DOHH2 (cell line): Measurements from ENCODE around the gene RBM18.
A peak's percentile ranks its signal among the peaks of the same experiment; 100 is the strongest.

Source experiments
- H3F3A ChIP-seq: fragments of 200-600 bp; sonication (generic), shearing (Covaris generic); 2 replicates; pipeline ENCODE4 v1.6.0; 2016; ENCODE audit warnings: antibody characterized with exemption, mild to moderate bottlenecking; ENCODE audit not compliant: control insufficient read depth, insufficient read depth
- H3K27ac ChIP-seq: fragments of 200-600 bp; sonication (generic); 2 replicates; pipeline ENCODE4 v1.5.1; 2014; ENCODE audit warnings: low read depth, mild to moderate bottlenecking, low read length, moderate library complexity
- H3K27me3 ChIP-seq: fragments of 200-600 bp; sonication (generic); 2 replicates; pipeline ENCODE4 v1.6.1; 2014; ENCODE audit warnings: mild to moderate bottlenecking, low read length, mixed read lengths; ENCODE audit not compliant: control insufficient read depth
- H3K36me3 ChIP-seq: fragments of 200-600 bp; sonication (generic); 2 replicates; pipeline ENCODE4 v1.6.1; 2014; ENCODE audit warnings: mild to moderate bottlenecking, low read length, moderate library complexity, mixed read lengths; ENCODE audit not compliant: control insufficient read depth
- H3K4me1 ChIP-seq: fragments of 200-600 bp; sonication (generic); 2 replicates; pipeline ENCODE4 v1.6.1; 2014; ENCODE audit warnings: mild to moderate bottlenecking, low read length, mixed read lengths; ENCODE audit not compliant: control insufficient read depth
- H3K4me2 ChIP-seq: fragments of 200-600 bp; sonication (generic); 2 replicates; pipeline ENCODE4 v1.6.0; 2014; ENCODE audit warnings: mild to moderate bottlenecking, low read length, moderate library complexity
- H3K4me3 ChIP-seq: fragments of 200-600 bp; sonication (generic); 2 replicates; pipeline ENCODE4 v1.5.1; 2014; ENCODE audit warnings: mild to moderate bottlenecking, low read length, mixed read lengths
- H3K79me2 ChIP-seq: fragments of 200-600 bp; sonication (generic); 2 replicates; pipeline ENCODE4 v1.6.1; 2014; ENCODE audit warnings: mild to moderate bottlenecking, low read length, mixed read lengths; ENCODE audit not compliant: control insufficient read depth
- H3K9me2 ChIP-seq: fragments of 200-600 bp; sonication (generic); replicated peaks from 2 replicates; pipeline ENCODE4 v1.6.1; 2014; ENCODE audit warnings: mild to moderate bottlenecking, low read length, mixed read lengths; ENCODE audit not compliant: control insufficient read depth
- H3K9me3 ChIP-seq: fragments of 200-600 bp; sonication (generic); 2 replicates; pipeline ENCODE4 v1.6.1; 2014; ENCODE audit warnings: antibody characterized with exemption, low read length, mixed read lengths; ENCODE audit not compliant: control insufficient read depth, insufficient read depth
- H4K20me1 ChIP-seq: fragments of 200-600 bp; sonication (generic); 2 replicates; pipeline ENCODE4 v1.6.0; 2014; ENCODE audit warnings: low read depth, mild to moderate bottlenecking, antibody characterized with exemption, low read length, moderate library complexity; ENCODE audit not compliant: control insufficient read depth, insufficient read depth
- CTCF ChIP-seq: fragments of 200-600 bp; sonication (generic); IDR thresholded peaks from one replicate; pipeline ENCODE4 v1.5.1; 2014; ENCODE audit warnings: antibody characterized with exemption, mild to moderate bottlenecking, low read depth, low read length; ENCODE audit not compliant: poor library complexity, severe bottlenecking
- EZH2phosphoT487 ChIP-seq: fragments of 200-600 bp; sonication (generic); IDR thresholded peaks from 2 replicates; pipeline ENCODE4 v1.6.1; 2017; ENCODE audit warnings: borderline replicate concordance, mild to moderate bottlenecking, antibody characterized with exemption, low read length, moderate library complexity, mixed read lengths

Gene RBM18

GRCh38 chr9:122265149-122265915 lies 692 bp upstream of the RBM18 start:
- TF ChIP-seq CTCF, result peak; percentile 43
- TF ChIP-seq EZH2phosphoT487, result no peak
- peak overlapping the region; percentile 85 for H3K4me3 ChIP-seq
- H3K79me2 ChIP-seq, result peaks cover 100% of the 10 kb centered on the region
- peak overlapping the region; percentile 91 for H3K4me2 ChIP-seq
- H3F3A ChIP-seq, result peaks cover 16% of the 10 kb centered on the region
- peak overlapping the region; percentile 93 for H3K27ac ChIP-seq
- no peaks in the 10 kb centered on the region for H4K20me1 ChIP-seq
- peaks cover 50% of the 10 kb centered on the region for H3K4me1 ChIP-seq
- H3K9me2 ChIP-seq, result no peaks in the 10 kb centered on the region
- no peaks in the 10 kb centered on the region for H3K27me3 ChIP-seq
- no peaks in the 10 kb centered on the region for H3K9me3 ChIP-seq
- H3K36me3 ChIP-seq, result peaks cover 61% of the 10 kb centered on the region

- TF ChIP-seq CTCF, result no peak
- no peak for TF ChIP-seq EZH2phosphoT487
- H3K27me3 ChIP-seq, result no peaks in the 10 kb centered on the region
- peaks cover 16% of the 10 kb centered on the region for H3F3A ChIP-seq
- peaks cover 70% of the 10 kb centered on the region for H3K36me3 ChIP-seq
- H3K9me3 ChIP-seq, result no peaks in the 10 kb centered on the region
- peak overlapping the region; percentile 91 for H3K4me2 ChIP-seq
- peak overlapping the region; percentile 93 for H3K27ac ChIP-seq
- peaks cover 50% of the 10 kb centered on the region for H3K4me1 ChIP-seq
- no peaks in the 10 kb centered on the region for H3K9me2 ChIP-seq
- peak overlapping the region; percentile 85 for H3K4me3 ChIP-seq
- peaks cover 86% of the 10 kb centered on the region for H3K79me2 ChIP-seq
- no peaks in the 10 kb centered on the region for H4K20me1 ChIP-seq
These were observed 816 bp downstream of the RBM18 start for GRCh38 chr9:122263699-122264349.

DNA sequence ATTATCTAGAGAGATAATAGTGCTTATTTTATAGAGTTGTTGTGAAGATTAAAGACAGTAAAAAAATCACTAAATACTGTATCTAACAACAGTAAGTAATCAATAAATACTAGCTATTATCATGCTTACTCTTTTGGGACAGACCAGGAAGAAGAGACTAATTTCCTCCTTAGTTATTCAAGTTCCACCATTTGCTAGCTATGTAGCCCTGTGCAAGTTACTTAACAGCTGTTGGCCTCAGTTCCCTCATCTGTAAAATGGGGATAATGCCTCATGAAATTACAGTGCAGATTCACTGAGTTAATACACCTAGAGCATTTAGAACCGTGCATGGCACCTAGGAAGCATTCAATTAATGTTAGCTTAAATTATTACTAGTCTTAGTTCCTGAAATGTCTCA lies 2.6 kb downstream of the RBM18 start:
- peaks cover 78% of the 10 kb centered on the region for H3K36me3 ChIP-seq
- H3K4me1 ChIP-seq, result peaks cover 33% of the 10 kb centered on the region
- no peak overlapping the region for H3K27ac ChIP-seq
- H3K27me3 ChIP-seq, result no peaks in the 10 kb centered on the region
- H3K4me2 ChIP-seq, result peak overlapping the region; percentile 91; the same call in 1 of the 2 replicates
- H3K9me3 ChIP-seq, result no peaks in the 10 kb centered on the region
- no peak overlapping the region for H3K4me3 ChIP-seq
- H3K9me2 ChIP-seq, result no peaks in the 10 kb centered on the region
- peaks cover 6% of the 10 kb centered on the region; the same call in 1 of the 2 replicates for H3F3A ChIP-seq
- no peaks in the 10 kb centered on the region for H4K20me1 ChIP-seq
- no peak for TF ChIP-seq CTCF
- TF ChIP-seq EZH2phosphoT487, result no peak
- peaks cover 76% of the 10 kb centered on the region for H3K79me2 ChIP-seq
